Fibroblast of the aortic adventitia (primary cell): Measurements from ENCODE around the gene ATP23. TPM values are rescaled to one million over a fixed set of nuclear protein-coding genes. Genes with fewer than 3 reads are reported as not detected.

ENCODE experiments used
- DNase-seq: peaks from one replicate; pipeline ENCODE4 v3.0.0-alpha.2; 2010; ENCODE audit warnings: low read depth
- H3K4me3 ChIP-seq: 2 replicates; pipeline ENCODE4 v1.5.1; 2011; ENCODE audit warnings: low read depth, mild to moderate bottlenecking, control low read depth, low read length, moderate library complexity
- CTCF ChIP-seq: IDR thresholded peaks from 2 replicates; pipeline ENCODE4 v1.5.1; 2011; ENCODE audit warnings: mild to moderate bottlenecking, low read length, control low read depth, inconsistent platforms; ENCODE audit not compliant: insufficient read depth
- total RNA-seq: library from RNA; depleted of rRNA; stranded (reverse); fragments of >200 nt; gene quantifications from 2 replicates; pipeline ENCODE4 v1.2.3, GENCODE V29; 2012; ENCODE audit warnings: low replicate concordance

Gene ATP23
- total RNA-seq, 1 donor = 10.1 TPM

GRCh38 chr12:57944313-57945023, 3.1 kb downstream of the ATP23 start:
- DNase-seq = no peak
- TF ChIP-seq CTCF = no peak
- no peak overlapping the region for H3K4me3 ChIP-seq

DNA sequence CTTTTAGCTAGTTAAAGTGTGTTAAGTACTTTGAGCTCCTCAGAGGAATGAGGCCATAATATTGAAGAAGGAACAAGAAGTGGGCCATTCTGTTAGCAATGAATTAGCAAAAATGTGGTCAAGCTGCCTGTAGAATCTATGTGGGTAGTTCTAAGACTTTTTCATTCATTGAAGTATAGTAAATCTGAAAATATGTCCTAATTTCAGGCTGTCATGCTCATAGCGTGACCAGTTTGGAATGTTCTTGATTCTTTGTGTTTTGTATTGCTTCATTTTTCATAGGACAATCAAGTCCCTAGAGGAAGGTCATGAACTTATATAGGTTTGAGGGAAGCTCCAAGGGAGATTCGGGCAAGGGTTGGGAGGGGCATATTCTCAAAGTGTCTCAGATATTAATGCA, 11.4 kb downstream of the ATP23 start:
- H3K4me3 ChIP-seq = no peak overlapping the region
- DNase-seq = no peak
- no peak for TF ChIP-seq CTCF

GRCh38 chr12:57954768-57955167, 13.4 kb downstream of the ATP23 start:
- H3K4me3 ChIP-seq = no peak overlapping the region
- no peak for DNase-seq
- TF ChIP-seq CTCF = no peak

GRCh38 chr12:57958061-57958657, 16.8 kb downstream of the ATP23 start:
- no peak for TF ChIP-seq CTCF
- DNase-seq = no peak
- H3K4me3 ChIP-seq = no peak overlapping the region

- no peak for DNase-seq
- H3K4me3 ChIP-seq = no peak overlapping the region
- TF ChIP-seq CTCF = no peak
These were observed 23.1 kb downstream of the ATP23 start for GRCh38 chr12:57964421-57964820.

GRCh38 chr12:57965766-57966165, 24.4 kb downstream of the ATP23 start:
- H3K4me3 ChIP-seq = no peak overlapping the region
- DNase-seq = no peak
- no peak for TF ChIP-seq CTCF
